Neuron (in vitro differentiated cells): ENCODE measurements around the gene RGS6.
A peak's percentile ranks its signal among the peaks of the same experiment; 100 is the strongest.

ENCODE experiments used
- H2AFZ ChIP-seq: one replicate; pipeline ENCODE4 v1.6.1; 2013; ENCODE audit warnings: low read depth, mild to moderate bottlenecking, inconsistent platforms, low read length, moderate library complexity
- H3K27me3 ChIP-seq: one replicate; pipeline ENCODE4 v1.6.1; 2013; ENCODE audit warnings: low read length; ENCODE audit not compliant: insufficient read depth
- H3K36me3 ChIP-seq: one replicate; pipeline ENCODE4 v1.6.1; 2013; ENCODE audit warnings: low read length; ENCODE audit not compliant: insufficient read depth
- H3K4me1 ChIP-seq: one replicate; pipeline ENCODE4 v1.6.1; 2013; ENCODE audit warnings: low read length; ENCODE audit not compliant: insufficient read depth
- H3K4me3 ChIP-seq: 2 replicates; pipeline ENCODE4 v1.5.1; 2013; ENCODE audit warnings: mild to moderate bottlenecking, low read length, moderate library complexity
- H3K9me3 ChIP-seq: one replicate; pipeline ENCODE4 v1.6.1; 2013; ENCODE audit warnings: low read length

RGS6 gene

DNA sequence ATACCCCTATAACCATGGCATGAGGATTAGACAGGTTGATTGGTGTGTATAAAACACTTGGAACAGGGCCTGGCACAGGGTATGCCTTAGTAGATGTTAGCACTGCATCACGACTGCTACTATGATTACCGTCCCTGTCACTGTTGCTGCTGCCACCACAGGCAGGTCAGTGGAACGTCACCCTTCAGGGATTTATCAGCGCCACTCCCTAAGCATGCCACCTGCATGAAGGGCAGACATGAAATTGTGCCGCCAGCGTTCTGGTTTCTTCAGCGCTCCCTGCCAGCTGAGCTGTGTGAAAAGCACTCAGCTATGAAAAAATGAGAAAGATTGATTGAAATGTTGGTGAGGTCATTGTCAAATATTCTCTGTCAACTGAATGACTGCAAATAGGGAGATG is 484.7 kb downstream of the RGS6 start:
- Histone ChIP-seq H3K36me3 (no peaks in the 10 kb centered on the region), H3K27me3 (no peaks in the 10 kb centered on the region), H2AFZ (no peak overlapping the region), H3K9me3 (peaks cover 4% of the 10 kb centered on the region), H3K4me1 (no peaks in the 10 kb centered on the region), H3K4me3 (no peak overlapping the region)

- no peaks in the 10 kb centered on the region for H3K27me3 ChIP-seq
- H3K9me3 ChIP-seq = peaks cover 6% of the 10 kb centered on the region
- no peak overlapping the region for H2AFZ ChIP-seq
- H3K36me3 ChIP-seq = no peaks in the 10 kb centered on the region
- no peak overlapping the region for H3K4me3 ChIP-seq
- no peaks in the 10 kb centered on the region for H3K4me1 ChIP-seq
Observed at GRCh38 chr14:72418806-72419205, 486.6 kb downstream of the RGS6 start.

GRCh38 chr14:72419226-72419775 is 487.1 kb downstream of the RGS6 start:
- H3K9me3 ChIP-seq = peaks cover 7% of the 10 kb centered on the region
- H3K27me3 ChIP-seq = no peaks in the 10 kb centered on the region

DNA sequence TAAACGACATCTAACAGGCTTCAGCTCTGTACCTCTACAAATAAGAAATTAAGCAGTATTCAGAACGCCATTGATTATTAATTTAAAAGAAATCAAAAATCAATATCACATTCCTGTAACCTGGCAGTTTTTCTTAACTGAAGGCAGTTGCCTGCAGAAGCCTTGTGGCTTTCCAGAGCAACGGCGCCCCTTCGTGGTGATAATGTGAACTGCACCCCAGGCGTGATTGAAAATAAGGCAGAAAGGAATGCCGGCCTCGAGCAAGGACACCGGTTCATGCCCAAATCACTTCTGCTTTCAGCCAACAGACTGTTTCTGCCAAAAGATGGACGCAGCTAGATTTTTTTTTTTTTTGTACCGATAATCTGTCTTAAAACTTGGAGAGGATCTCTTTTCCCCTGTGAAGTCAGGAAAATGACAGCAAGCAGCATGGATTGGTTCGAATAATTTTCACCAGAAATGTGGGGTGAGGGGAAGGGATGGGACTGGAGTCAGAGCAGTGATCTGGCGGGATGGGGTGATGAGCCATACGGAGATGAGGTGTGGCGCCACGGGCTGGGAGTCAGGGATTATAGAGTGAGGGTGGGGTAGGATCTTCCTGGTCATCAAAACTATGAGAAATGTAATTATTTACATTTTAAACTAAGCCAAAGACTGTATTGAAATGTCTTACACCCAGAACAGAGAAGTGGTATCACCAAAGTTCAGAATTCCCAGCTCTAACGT is 488.7 kb downstream of the RGS6 start:
- H3K4me3 ChIP-seq = no peak overlapping the region
- no peaks in the 10 kb centered on the region for H3K4me1 ChIP-seq

More at GRCh38 chr14:72419226-72419775, 487.1 kb downstream of the RGS6 start:
- H3K4me1 ChIP-seq = no peaks in the 10 kb centered on the region
- no peak overlapping the region for H3K4me3 ChIP-seq
- H2AFZ ChIP-seq = no peak overlapping the region
- no peaks in the 10 kb centered on the region for H3K36me3 ChIP-seq

GRCh38 chr14:72423957-72424356 is 491.7 kb downstream of the RGS6 start:
- Histone ChIP-seq H3K9me3 (peaks cover 6% of the 10 kb centered on the region), H3K4me1 (no peaks in the 10 kb centered on the region), H3K27me3 (no peaks in the 10 kb centered on the region), H2AFZ (no peak overlapping the region), H3K36me3 (no peaks in the 10 kb centered on the region), H3K4me3 (no peak overlapping the region)

More for the DNA sequence above, 488.7 kb downstream of the RGS6 start:
- peak overlapping the region; percentile 24 for H2AFZ ChIP-seq
- no peaks in the 10 kb centered on the region for H3K36me3 ChIP-seq
- peaks cover 3% of the 10 kb centered on the region for H3K9me3 ChIP-seq
- H3K27me3 ChIP-seq = no peaks in the 10 kb centered on the region

DNA sequence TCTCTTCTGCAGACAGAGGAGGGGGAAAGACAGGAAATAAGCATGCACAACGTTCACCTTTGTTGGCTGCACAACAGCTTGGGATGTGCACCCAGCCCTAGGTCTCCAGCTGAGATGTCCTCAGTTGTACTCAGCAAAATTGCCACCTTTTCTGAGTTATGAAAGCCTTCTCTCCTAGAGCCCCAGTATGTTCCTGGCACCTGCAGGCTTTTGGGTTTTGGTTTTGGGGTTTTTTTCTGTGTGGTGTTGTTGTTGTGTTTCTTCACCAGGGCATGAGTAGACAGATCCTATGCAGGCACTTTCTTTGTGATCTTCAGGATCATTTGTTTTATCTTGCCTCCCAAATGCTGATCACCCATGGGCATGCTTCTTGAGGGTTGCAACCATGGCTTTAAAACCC is 498.2 kb downstream of the RGS6 start:
- Histone ChIP-seq H3K9me3 (peaks cover 3% of the 10 kb centered on the region), H2AFZ (no peak overlapping the region), H3K4me1 (no peaks in the 10 kb centered on the region), H3K27me3 (no peaks in the 10 kb centered on the region), H3K36me3 (no peaks in the 10 kb centered on the region), H3K4me3 (no peak overlapping the region)

DNA sequence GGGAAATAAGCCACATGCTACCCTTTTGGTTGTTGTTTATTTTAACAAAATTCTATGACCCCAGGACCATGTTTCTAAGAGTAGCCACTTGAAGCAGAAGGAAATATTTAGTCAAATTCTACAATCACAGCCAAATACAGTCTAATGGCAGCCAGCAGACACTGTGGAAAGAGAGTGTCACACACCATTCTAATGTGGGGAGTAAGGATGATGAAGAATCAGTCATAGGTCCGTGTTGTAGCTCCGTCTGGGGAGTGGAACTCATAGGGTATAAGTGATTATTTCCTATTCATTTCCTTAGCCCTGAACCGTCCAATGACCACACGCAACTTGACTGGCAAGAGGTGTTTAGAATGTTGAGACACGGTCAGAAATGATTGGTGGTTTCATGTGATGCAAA is 500.5 kb downstream of the RGS6 start:
- Histone ChIP-seq H3K4me1 (no peaks in the 10 kb centered on the region), H3K36me3 (no peaks in the 10 kb centered on the region), H3K4me3 (no peak overlapping the region), H2AFZ (no peak overlapping the region), H3K27me3 (no peaks in the 10 kb centered on the region), H3K9me3 (no peaks in the 10 kb centered on the region)

DNA sequence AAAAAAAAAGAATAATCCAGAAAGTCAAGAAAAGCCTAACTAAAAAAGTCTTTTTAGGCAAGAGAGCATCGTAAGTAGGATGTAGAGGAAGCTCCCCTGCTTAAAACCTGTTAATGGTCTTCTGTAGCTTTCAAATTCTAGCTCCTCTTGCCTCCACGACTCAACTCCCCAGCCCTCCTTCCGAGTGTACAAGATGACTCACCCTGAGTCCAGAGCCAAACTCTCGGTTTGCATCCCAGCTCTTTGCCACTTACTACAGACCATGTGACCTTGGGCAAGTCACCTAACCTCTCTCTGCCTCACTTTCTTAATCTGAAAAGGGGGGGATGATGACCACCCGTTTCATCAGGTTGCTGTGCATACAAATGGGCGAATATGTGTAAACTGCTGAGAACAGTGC is 501.3 kb downstream of the RGS6 start:
- H3K4me1 ChIP-seq = no peaks in the 10 kb centered on the region
- no peaks in the 10 kb centered on the region for H3K9me3 ChIP-seq

DNA sequence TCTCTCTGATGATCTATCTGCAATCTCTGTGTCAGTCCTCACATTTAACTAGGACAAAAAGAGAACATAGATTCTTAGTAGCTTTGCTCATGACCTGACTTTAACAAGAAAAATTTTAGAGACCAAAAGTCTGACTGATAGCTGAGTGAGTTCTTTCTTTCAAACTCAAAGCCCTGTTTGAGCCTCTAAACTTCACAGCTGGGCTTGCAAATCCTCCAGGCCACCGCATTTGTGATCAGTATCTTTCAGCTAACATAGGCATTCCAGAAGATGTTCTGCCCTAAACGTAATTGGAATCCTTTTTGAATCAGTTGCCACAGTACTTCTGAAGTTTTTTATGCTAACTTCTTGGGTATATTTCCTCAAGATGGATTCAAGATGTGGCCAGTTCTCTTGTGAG is 502.6 kb downstream of the RGS6 start:
- H3K4me1 ChIP-seq = no peaks in the 10 kb centered on the region
- no peak overlapping the region for H2AFZ ChIP-seq
- H3K27me3 ChIP-seq = no peaks in the 10 kb centered on the region
- no peak overlapping the region for H3K4me3 ChIP-seq
- no peaks in the 10 kb centered on the region for H3K36me3 ChIP-seq
- H3K9me3 ChIP-seq = no peaks in the 10 kb centered on the region

More for the DNA sequence above, 501.3 kb downstream of the RGS6 start:
- no peaks in the 10 kb centered on the region for H3K27me3 ChIP-seq
- H3K36me3 ChIP-seq = no peaks in the 10 kb centered on the region
- no peak overlapping the region for H3K4me3 ChIP-seq
- H2AFZ ChIP-seq = no peak overlapping the region

DNA sequence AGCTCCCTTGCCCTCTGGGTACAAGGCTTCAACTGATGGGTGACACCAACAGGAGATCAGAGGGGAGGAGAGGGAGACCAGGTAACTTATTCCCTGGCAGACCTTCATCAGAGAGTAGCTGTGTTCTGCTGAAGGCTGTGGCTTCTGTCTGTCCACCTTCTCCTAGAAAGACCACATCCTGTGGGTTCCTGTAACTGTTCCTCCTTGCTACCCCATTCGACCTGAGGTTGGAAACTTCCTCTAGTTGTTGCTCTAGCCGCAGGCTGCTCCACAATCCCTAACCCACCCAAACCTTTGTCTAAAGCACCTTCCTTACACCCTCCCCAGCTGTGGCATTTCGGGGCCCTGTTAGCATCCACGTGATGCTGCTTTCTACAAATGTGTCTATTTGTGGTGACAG is 507.5 kb downstream of the RGS6 start:
- no peaks in the 10 kb centered on the region for H3K36me3 ChIP-seq
- no peaks in the 10 kb centered on the region for H3K4me1 ChIP-seq
- no peak overlapping the region for H2AFZ ChIP-seq
- H3K4me3 ChIP-seq = no peak overlapping the region
- no peaks in the 10 kb centered on the region for H3K9me3 ChIP-seq
- H3K27me3 ChIP-seq = no peaks in the 10 kb centered on the region

GRCh38 chr14:72443256-72443655 is 511.0 kb downstream of the RGS6 start:
- H3K4me1 ChIP-seq = no peaks in the 10 kb centered on the region
- H3K36me3 ChIP-seq = no peaks in the 10 kb centered on the region
- no peak overlapping the region for H2AFZ ChIP-seq
- H3K27me3 ChIP-seq = no peaks in the 10 kb centered on the region
- H3K9me3 ChIP-seq = no peaks in the 10 kb centered on the region
- no peak overlapping the region for H3K4me3 ChIP-seq

DNA sequence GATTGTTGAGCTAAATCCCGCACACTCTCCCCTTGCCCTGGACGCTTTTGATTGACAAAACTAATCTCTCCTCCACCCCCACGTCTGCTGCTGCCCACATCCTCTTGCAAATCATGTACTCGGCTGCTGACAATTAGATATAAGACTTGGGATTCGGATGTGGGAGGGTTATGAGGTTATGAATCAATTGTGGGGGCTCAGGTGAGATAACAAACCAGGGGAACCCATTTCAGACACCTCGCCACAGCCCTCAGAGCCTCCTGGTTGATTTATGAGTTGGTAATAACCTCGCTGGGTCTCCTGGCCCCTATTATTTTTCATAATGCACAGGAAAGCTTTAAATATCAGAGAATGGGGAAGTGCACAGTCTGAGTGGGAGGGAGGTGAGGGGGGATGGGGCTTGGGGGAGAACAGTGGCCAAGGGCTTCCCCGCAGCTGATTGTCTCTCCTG is 511.8 kb downstream of the RGS6 start:
- H3K4me1 ChIP-seq = no peaks in the 10 kb centered on the region
- no peaks in the 10 kb centered on the region for H3K27me3 ChIP-seq
- H2AFZ ChIP-seq = no peak overlapping the region
- H3K36me3 ChIP-seq = no peaks in the 10 kb centered on the region
- no peak overlapping the region for H3K4me3 ChIP-seq
- no peaks in the 10 kb centered on the region for H3K9me3 ChIP-seq

DNA sequence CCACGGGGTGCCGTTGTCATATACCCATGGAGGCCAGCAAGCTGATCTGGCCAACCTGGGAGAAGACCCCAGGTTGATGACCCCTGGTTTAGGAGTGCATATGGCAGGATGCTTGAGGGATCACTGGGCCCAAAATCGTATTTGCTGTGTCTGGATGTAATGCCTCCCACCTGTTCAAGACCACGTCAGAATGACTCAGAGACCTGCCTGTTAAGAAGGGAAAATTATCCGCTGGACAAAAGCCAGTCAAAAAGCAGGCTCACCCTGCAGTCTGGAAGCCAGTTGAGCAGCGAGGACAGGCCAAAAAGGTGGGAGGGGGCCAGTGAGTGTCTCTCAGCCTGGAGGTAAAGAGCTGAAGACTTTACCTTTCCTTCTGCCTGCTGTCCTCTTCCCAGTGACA is 512.5 kb downstream of the RGS6 start:
- H3K9me3 ChIP-seq = no peaks in the 10 kb centered on the region
- no peaks in the 10 kb centered on the region for H3K27me3 ChIP-seq
- H3K4me1 ChIP-seq = no peaks in the 10 kb centered on the region
- H3K4me3 ChIP-seq = no peak overlapping the region
- no peaks in the 10 kb centered on the region for H3K36me3 ChIP-seq
- no peak overlapping the region for H2AFZ ChIP-seq

GRCh38 chr14:72448212-72448611 is 516.0 kb downstream of the RGS6 start:
- Histone ChIP-seq H2AFZ (no peak overlapping the region), H3K9me3 (no peaks in the 10 kb centered on the region), H3K36me3 (no peaks in the 10 kb centered on the region), H3K27me3 (no peaks in the 10 kb centered on the region), H3K4me1 (peaks cover 19% of the 10 kb centered on the region), H3K4me3 (no peak overlapping the region)
